ENCODE data around the gene SFSWAP.

Gene SFSWAP

GRCh38 chr12:131825146-131825892, 114.4 kb downstream of the SFSWAP start:
- TF ChIP-seq EGR1 (IDR thresholded peaks at IDR 0.05) (no peak), TEAD4 (IDR thresholded peaks at IDR 0.05) (no peak), NFIC (IDR thresholded peaks at IDR 0.05) (no peak), FOXM1 (IDR thresholded peaks at IDR 0.05; ENCODE audit: borderline replicate concordance, low read depth) (no peak), REST (IDR thresholded peaks at IDR 0.05; ENCODE audit: low read depth) (no peak), TCF12 (IDR thresholded peaks at IDR 0.05; ENCODE audit: low read depth) (no peak), MAX (IDR thresholded peaks at IDR 0.05) (no peak)

GRCh38 chr12:131826097-131826928, 115.4 kb downstream of the SFSWAP start:
- TF ChIP-seq TAF1 (IDR thresholded peaks at IDR 0.05; ENCODE audit: low read depth), result no peak
- no peak for TF ChIP-seq YY1 (IDR thresholded peaks at IDR 0.05; ENCODE audit: low read depth)
- no peak for TF ChIP-seq NFIC (IDR thresholded peaks at IDR 0.05)
- TF ChIP-seq, protein P1, sequence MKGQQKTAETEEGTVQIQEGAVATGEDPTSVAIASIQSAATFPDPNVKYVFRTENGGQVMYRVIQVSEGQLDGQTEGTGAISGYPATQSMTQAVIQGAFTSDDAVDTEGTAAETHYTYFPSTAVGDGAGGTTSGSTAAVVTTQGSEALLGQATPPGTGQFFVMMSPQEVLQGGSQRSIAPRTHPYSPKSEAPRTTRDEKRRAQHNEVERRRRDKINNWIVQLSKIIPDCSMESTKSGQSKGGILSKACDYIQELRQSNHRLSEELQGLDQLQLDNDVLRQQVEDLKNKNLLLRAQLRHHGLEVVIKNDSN (IDR thresholded peaks at IDR 0.05), result no peak
- TF ChIP-seq EGR1 (IDR thresholded peaks at IDR 0.05), result no peak
- TF ChIP-seq REST (IDR thresholded peaks at IDR 0.05; ENCODE audit: low read depth), result no peak
- no peak for TF ChIP-seq FOXM1 (IDR thresholded peaks at IDR 0.05; ENCODE audit: borderline replicate concordance, low read depth)
- no peak for TF ChIP-seq TCF12 (IDR thresholded peaks at IDR 0.05; ENCODE audit: low read depth)
- no peak for TF ChIP-seq RAD21 (IDR thresholded peaks at IDR 0.05; ENCODE audit: low read depth)

- no peak for TF ChIP-seq YY1 (IDR thresholded peaks at IDR 0.05; ENCODE audit: low read depth)
- TF ChIP-seq MAX (IDR thresholded peaks at IDR 0.05), result no peak
- no peak for TF ChIP-seq CREB1 (IDR thresholded peaks at IDR 0.05; ENCODE audit: low read depth)
- peak; percentile 54; the same call in 1 of the 2 replicates for TF ChIP-seq TAF1 (IDR thresholded peaks at IDR 0.05; ENCODE audit: low read depth)
- no peak for TF ChIP-seq CEBPB (IDR thresholded peaks at IDR 0.05)
- TF ChIP-seq, protein P1 (IDR thresholded peaks at IDR 0.05), result no peak
- TF ChIP-seq ZBTB7A (IDR thresholded peaks at IDR 0.05; ENCODE audit: low read depth), result peak; percentile 85; the same call in 1 of the 2 replicates
- TF ChIP-seq RAD21 (IDR thresholded peaks at IDR 0.05; ENCODE audit: low read depth), result peak; percentile 20; the same call in 1 of the 2 replicates
- TF ChIP-seq TCF12 (IDR thresholded peaks at IDR 0.05; ENCODE audit: low read depth), result no peak
Observed at GRCh38 chr12:131827961-131828534, 117.2 kb downstream of the SFSWAP start, which contains the start of gene MMP17. MMP17 (plus strand) TSS chr12:131828393; CDS start chr12:131828495, 102 bp downstream.

- TF ChIP-seq TAF1 (IDR thresholded peaks at IDR 0.05; ENCODE audit: low read depth), result no peak; the same call in 1 of the 2 replicates
- TF ChIP-seq ZBTB7A (IDR thresholded peaks at IDR 0.05; ENCODE audit: low read depth), result peak; percentile 85; the same call in 1 of the 2 replicates
- peak; percentile 47; the same call in 1 of the 2 replicates for TF ChIP-seq MAX (IDR thresholded peaks at IDR 0.05)
Observed at GRCh38 chr12:131828671-131829355, 117.9 kb downstream of the SFSWAP start.

GRCh38 chr12:131829356-131829747, 118.5 kb downstream of the SFSWAP start:
- TF ChIP-seq TEAD4 (IDR thresholded peaks at IDR 0.05) (no peak), YY1 (IDR thresholded peaks at IDR 0.05; ENCODE audit: low read depth) (no peak), ZBTB7A (IDR thresholded peaks at IDR 0.05; ENCODE audit: low read depth) (no peak; the same call in 1 of the 2 replicates), TCF12 (IDR thresholded peaks at IDR 0.05; ENCODE audit: low read depth) (no peak), NFIC (IDR thresholded peaks at IDR 0.05) (no peak), FOXM1 (IDR thresholded peaks at IDR 0.05; ENCODE audit: borderline replicate concordance, low read depth) (no peak), MAX (IDR thresholded peaks at IDR 0.05) (no peak; the same call in 1 of the 2 replicates), RAD21 (IDR thresholded peaks at IDR 0.05; ENCODE audit: low read depth) (no peak), REST (IDR thresholded peaks at IDR 0.05; ENCODE audit: low read depth) (no peak), CEBPB (IDR thresholded peaks at IDR 0.05) (no peak), EP300 (IDR thresholded peaks at IDR 0.05; ENCODE audit: borderline replicate concordance) (no peak), EGR1 (IDR thresholded peaks at IDR 0.05) (no peak), CREB1 (IDR thresholded peaks at IDR 0.05; ENCODE audit: low read depth) (no peak)
- TF ChIP-seq, protein P1 (IDR thresholded peaks at IDR 0.05), result no peak

Measured in Ishikawa (cell line).